ENCODE data around the gene TOR1A. TPM values are rescaled to one million over a fixed set of nuclear protein-coding genes. Genes with fewer than 3 reads are reported as not detected.

TOR1A gene
- total RNA-seq, 4 donors from 2014 or later: 29.7 to 46.4 (median 34.4) TPM

- H3K9me3 ChIP-seq: no peaks in the 10 kb centered on the region
- intact Hi-C loops (cut with DNase I): no loop called here
- DNase-seq (ENCODE audit: extremely low spot score): no peak
- H3K4me1 ChIP-seq: peaks cover 19 to 48% (median 43%) of the 10 kb centered on the region in 4 donors
- H3K27me3 ChIP-seq: no peaks in the 10 kb centered on the region
- WGBS: 69% methylated on average over 10 of the region's 10 CpGs
- TF ChIP-seq POLR2A (IDR thresholded peaks at IDR 0.05; ENCODE audit: low read depth): no peak
- TF ChIP-seq EP300 (IDR thresholded peaks at IDR 0.05): no peak
- no peak overlapping the region for H3K4me3 ChIP-seq
- H3K27ac ChIP-seq (replicated peaks in 1 of 4): peak overlapping the region in 1 of 4 donors; percentile 26
- H3K36me3 ChIP-seq: peaks cover 0 to 11% (median 8%) of the 10 kb centered on the region in 4 donors
These were observed 15.5 kb upstream of the TOR1A start for GRCh38 chr9:129839324-129840023.

GRCh38 chr9:129838707-129839259 is 14.8 kb upstream of the TOR1A start:
- Histone ChIP-seq H3K27ac (replicated peaks in 1 of 4) (no peak overlapping the region), H3K9me3 (no peaks in the 10 kb centered on the region), H3K36me3 (peaks cover 0 to 8% (median 7%) of the 10 kb centered on the region in 4 donors), H3K27me3 (no peaks in the 10 kb centered on the region), H3K4me1 (peaks cover 25 to 55% (median 50%) of the 10 kb centered on the region in 4 donors), H3K4me3 (no peak overlapping the region)
- 81% methylated on average over 12 of the region's 12 CpGs for WGBS
- no peak for DNase-seq (ENCODE audit: extremely low spot score)
- no peak for TF ChIP-seq CTCF (IDR thresholded peaks at IDR 0.05)
- TF ChIP-seq POLR2A (IDR thresholded peaks at IDR 0.05; ENCODE audit: low read depth): no peak
- TF ChIP-seq POLR2AphosphoS5 (IDR thresholded peaks at IDR 0.05): no peak
- intact Hi-C loops (cut with DNase I): no loop called here

- intact Hi-C loops (cut with DNase I): no loop called here
These were observed 12.5 kb upstream of the TOR1A start for GRCh38 chr9:129836311-129837007.

GRCh38 chr9:129835860-129836223 is 11.9 kb upstream of the TOR1A start:
- WGBS: 0% methylated on average over 13 of the region's 19 CpGs
- H3K4me1 ChIP-seq: peaks cover 26 to 62% (median 55%) of the 10 kb centered on the region in 4 donors
- no peaks in the 10 kb centered on the region for H3K27me3 ChIP-seq
- peak overlapping the region; percentile 92 to 98 (median 97) for H3K27ac ChIP-seq (replicated peaks in 1 of 4)
- intact Hi-C loops (cut with DNase I): no loop called here
- peaks cover 13 to 25% (median 21%) of the 10 kb centered on the region in 4 donors for H3K36me3 ChIP-seq
- TF ChIP-seq POLR2A (IDR thresholded peaks at IDR 0.05; ENCODE audit: low read depth) (no peak), POLR2AphosphoS5 (IDR thresholded peaks at IDR 0.05) (no peak)
- H3K4me3 ChIP-seq: peak overlapping the region; percentile 90 to 98 (median 94)
- DNase-seq (ENCODE audit: extremely low spot score): no peak
- no peaks in the 10 kb centered on the region for H3K9me3 ChIP-seq

More at GRCh38 chr9:129836311-129837007, 12.5 kb upstream of the TOR1A start:
- Histone ChIP-seq H3K4me1 (peaks cover 26 to 62% (median 55%) of the 10 kb centered on the region in 4 donors), H3K27me3 (no peaks in the 10 kb centered on the region), H3K36me3 (peaks cover 6 to 19% (median 15%) of the 10 kb centered on the region in 4 donors), H3K27ac (replicated peaks in 1 of 4) (peak overlapping the region; percentile 92 to 98 (median 97)), H3K9me3 (no peaks in the 10 kb centered on the region), H3K4me3 (peak overlapping the region; percentile 90 to 98 (median 94))
- no peak for DNase-seq (ENCODE audit: extremely low spot score)
- TF ChIP-seq POLR2AphosphoS5 (IDR thresholded peaks at IDR 0.05) (no peak), CTCF (IDR thresholded peaks at IDR 0.05) (no peak), EP300 (IDR thresholded peaks at IDR 0.05) (no peak), POLR2A (IDR thresholded peaks at IDR 0.05; ENCODE audit: low read depth) (no peak)
- 25% methylated on average over 16 of the region's 16 CpGs for WGBS

GRCh38 chr9:129835128-129835859 is 11.4 kb upstream of the TOR1A start, which contains the start of the genes C9orf78 and USP20:
C9orf78 (minus strand) TSS chr9:129835275; CDS start chr9:129835221, 54 bp downstream.
USP20 (plus strand) TSS chr9:129835458; CDS start chr9:129852556, 17,098 bp downstream.
- Histone ChIP-seq H3K36me3 (peaks cover 18 to 30% (median 26%) of the 10 kb centered on the region in 4 donors), H3K4me1 (peaks cover 26 to 62% (median 54%) of the 10 kb centered on the region in 4 donors), H3K4me3 (peak within 1 kb of the TSS; percentile 90 to 98 (median 94)), H3K27me3 (no peaks in the 10 kb centered on the region), H3K27ac (replicated peaks in 1 of 4) (peak within 1 kb of the TSS; percentile 92 to 98 (median 97)), H3K9me3 (no peaks in the 10 kb centered on the region)
- no peak for TF ChIP-seq EP300 (IDR thresholded peaks at IDR 0.05)
- peak; percentile 94 to 99 for TF ChIP-seq POLR2AphosphoS5 (IDR thresholded peaks at IDR 0.05)
- TF ChIP-seq POLR2A (IDR thresholded peaks at IDR 0.05; ENCODE audit: low read depth): peak; percentile 73
- intact Hi-C loops (cut with DNase I): no loop called here
- WGBS: 0% methylated on average over 4 of the region's 81 CpGs
- DNase-seq (ENCODE audit: extremely low spot score): peak; percentile 96
